ENCODE results near the gene ISCU. TPM values are rescaled to one million over a fixed set of nuclear protein-coding genes. Genes with fewer than 3 reads are reported as not detected.

The ISCU gene
- polyA plus RNA-seq, 2 donors: 38.7 to 87.2 TPM

DNA sequence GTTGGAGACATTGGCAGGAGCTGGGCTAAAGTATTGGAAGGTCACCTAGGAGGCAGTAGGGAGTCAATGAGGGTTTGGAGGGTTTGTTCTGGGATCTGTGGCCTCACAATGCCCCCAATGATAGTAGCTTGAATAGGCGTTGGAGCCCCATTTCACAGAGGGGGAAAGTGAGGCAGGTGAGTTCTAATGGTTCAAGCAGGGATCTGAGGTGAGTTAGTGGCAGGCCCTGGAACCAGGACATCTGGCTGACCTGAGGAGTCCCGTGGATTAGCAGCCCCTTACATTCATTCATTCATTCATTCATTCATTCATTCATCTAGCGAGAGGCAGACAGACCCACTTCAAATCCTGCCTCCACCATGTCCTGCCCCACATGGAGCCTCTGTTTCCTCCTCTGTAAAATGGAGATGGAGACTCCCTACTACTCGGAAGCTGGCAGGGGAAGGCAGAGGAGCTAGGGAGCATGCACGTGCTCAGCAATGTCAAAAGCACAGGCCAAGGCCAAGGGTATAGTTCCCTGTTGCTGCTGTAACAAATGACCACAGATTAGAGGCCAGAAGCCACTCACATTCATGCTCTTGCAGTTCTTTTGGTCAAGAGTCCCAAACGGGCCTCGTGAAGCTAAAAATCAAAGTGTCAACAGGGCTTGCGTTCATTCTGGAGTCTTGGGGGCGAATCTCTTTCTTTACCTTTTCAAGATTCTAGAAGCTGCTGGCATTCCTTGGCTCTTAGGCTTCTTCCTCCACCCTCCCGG lies 37.7 kb downstream of the ISCU start:
- H3K4me1 ChIP-seq (ENCODE audit: control insufficient read depth in 2 of 2, insufficient read depth in 2 of 2, low read length in 1 of 2): peaks cover 0 to 3% of the 10 kb centered on the region in 2 donors
- 78 to 84% methylated on average over 10 of the region's 10 CpGs for WGBS, 2 donors
- no peaks in the 10 kb centered on the region for H3K36me3 ChIP-seq (ENCODE audit: control insufficient read depth in 2 of 2, insufficient read depth in 2 of 2, low read length in 1 of 2)
- no peaks in the 10 kb centered on the region for H3K27me3 ChIP-seq (ENCODE audit: control insufficient read depth in 1 of 2, insufficient read depth in 2 of 2, low read length in 2 of 2)
- no peak overlapping the region for H3K27ac ChIP-seq (ENCODE audit: low read depth in 2 of 2, low read length in 1 of 2)
- H3K4me3 ChIP-seq (ENCODE audit: low read depth in 1 of 2, low read length in 2 of 2): no peak overlapping the region
- no peaks in the 10 kb centered on the region for H3K9me3 ChIP-seq (ENCODE audit: control insufficient read depth in 2 of 2, insufficient read depth in 1 of 2, low read depth in 1 of 2, low read length in 1 of 2)

DNA sequence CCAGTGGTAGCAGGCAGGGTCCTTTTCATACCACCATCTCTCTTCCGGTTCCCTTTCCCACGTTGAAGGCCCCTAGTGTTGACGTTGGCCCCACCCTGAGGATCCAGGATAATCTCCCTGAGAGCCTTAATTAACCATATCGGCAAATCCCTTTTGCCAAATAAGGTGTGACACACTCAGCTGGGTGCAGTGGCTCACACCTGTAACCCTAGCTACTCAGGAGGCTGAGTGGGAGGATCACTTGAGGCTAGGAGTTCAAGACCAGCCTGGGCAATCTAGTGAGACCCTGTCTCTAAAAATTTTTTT lies 38.3 kb downstream of the ISCU start:
- Histone ChIP-seq H3K27ac (ENCODE audit: low read depth in 2 of 2, low read length in 1 of 2) (no peak overlapping the region), H3K36me3 (ENCODE audit: control insufficient read depth in 2 of 2, insufficient read depth in 2 of 2, low read length in 1 of 2) (no peaks in the 10 kb centered on the region), H3K4me3 (ENCODE audit: low read depth in 1 of 2, low read length in 2 of 2) (no peak overlapping the region), H3K9me3 (ENCODE audit: control insufficient read depth in 2 of 2, insufficient read depth in 1 of 2, low read depth in 1 of 2, low read length in 1 of 2) (no peaks in the 10 kb centered on the region), H3K27me3 (ENCODE audit: control insufficient read depth in 1 of 2, insufficient read depth in 2 of 2, low read length in 2 of 2) (no peaks in the 10 kb centered on the region), H3K4me1 (ENCODE audit: control insufficient read depth in 2 of 2, insufficient read depth in 2 of 2, low read length in 1 of 2) (peaks cover 0 to 3% of the 10 kb centered on the region in 2 donors)
- 46 to 50% methylated on average over 4 of the region's 4 CpGs for WGBS, 2 donors

DNA sequence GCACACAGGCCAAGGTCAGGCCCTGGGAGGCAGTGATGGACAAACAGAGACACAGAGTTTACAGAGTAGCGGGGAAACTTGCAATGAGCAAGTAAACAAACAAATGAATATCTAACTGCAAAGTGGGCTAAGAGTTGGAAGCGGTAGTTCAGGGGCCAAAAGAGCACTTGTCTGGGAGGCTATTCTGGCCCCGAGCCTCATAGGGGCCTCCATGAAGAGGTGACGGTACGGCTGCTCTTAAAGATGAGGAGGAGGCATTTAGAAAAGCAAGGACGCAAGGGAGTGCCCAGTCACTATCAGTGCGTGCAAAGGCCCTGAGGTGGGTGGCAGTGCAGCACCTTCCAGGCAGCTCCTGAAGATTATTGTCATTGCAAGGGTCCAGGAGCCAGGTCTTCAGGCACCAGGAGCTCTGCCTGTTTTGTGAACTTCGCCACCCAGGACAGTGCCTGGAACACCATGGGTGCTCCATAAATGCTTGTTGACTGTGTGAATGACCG lies 39.9 kb downstream of the ISCU start:
- H3K4me1 ChIP-seq (ENCODE audit: control insufficient read depth in 2 of 2, insufficient read depth in 2 of 2, low read length in 1 of 2): peaks cover 0 to 3% of the 10 kb centered on the region in 2 donors
- H3K9me3 ChIP-seq (ENCODE audit: control insufficient read depth in 2 of 2, insufficient read depth in 1 of 2, low read depth in 1 of 2, low read length in 1 of 2): no peaks in the 10 kb centered on the region
- no peak overlapping the region for H3K27ac ChIP-seq (ENCODE audit: low read depth in 2 of 2, low read length in 1 of 2)
- H3K4me3 ChIP-seq (ENCODE audit: low read depth in 1 of 2, low read length in 2 of 2): no peak overlapping the region
- no peaks in the 10 kb centered on the region for H3K27me3 ChIP-seq (ENCODE audit: control insufficient read depth in 1 of 2, insufficient read depth in 2 of 2, low read length in 2 of 2)
- H3K36me3 ChIP-seq (ENCODE audit: control insufficient read depth in 2 of 2, insufficient read depth in 2 of 2, low read length in 1 of 2): no peaks in the 10 kb centered on the region
- 94 to 97% methylated on average over 9 of the region's 9 CpGs for WGBS, 2 donors

DNA sequence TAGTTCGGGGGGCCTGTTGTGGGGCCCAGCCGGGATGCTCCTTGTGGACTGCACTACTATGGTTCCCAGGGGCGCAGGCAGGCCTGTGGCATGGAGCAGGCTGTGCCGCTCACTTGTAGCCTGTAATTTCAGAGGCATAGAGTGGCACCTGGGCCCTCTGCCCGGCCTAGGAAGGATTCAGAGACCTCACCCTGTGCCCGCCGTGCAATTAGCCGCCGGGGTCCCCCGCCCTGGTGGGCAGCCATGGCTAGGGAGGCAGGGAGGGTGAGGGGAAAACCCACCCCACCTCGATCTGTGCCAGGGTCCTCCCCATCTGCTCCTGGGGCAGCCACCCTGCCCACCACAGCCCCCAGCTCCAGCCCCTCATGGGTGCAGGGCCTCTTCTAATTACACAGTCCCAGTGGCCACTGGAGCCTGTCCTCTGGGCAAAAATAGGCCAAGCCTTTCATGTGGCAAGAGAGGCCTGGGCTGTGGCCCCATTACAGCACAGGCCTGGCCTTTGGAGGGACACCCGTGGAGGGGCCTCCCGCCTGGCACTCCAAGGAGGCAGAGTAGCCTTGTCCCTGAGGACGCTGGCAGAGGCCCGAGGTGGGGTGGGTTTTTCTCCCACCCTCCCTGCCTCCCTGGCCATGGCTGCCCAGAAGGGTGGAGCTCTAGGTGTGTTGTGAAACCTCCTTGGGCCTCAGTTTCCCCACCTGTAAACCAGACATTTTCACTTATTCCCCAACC lies 40.7 kb downstream of the ISCU start:
- no peaks in the 10 kb centered on the region for H3K9me3 ChIP-seq (ENCODE audit: control insufficient read depth in 2 of 2, insufficient read depth in 1 of 2, low read depth in 1 of 2, low read length in 1 of 2)
- H3K27me3 ChIP-seq (ENCODE audit: control insufficient read depth in 1 of 2, insufficient read depth in 2 of 2, low read length in 2 of 2): no peaks in the 10 kb centered on the region
- no peak overlapping the region for H3K4me3 ChIP-seq (ENCODE audit: low read depth in 1 of 2, low read length in 2 of 2)
- H3K27ac ChIP-seq (ENCODE audit: low read depth in 2 of 2, low read length in 1 of 2): no peak overlapping the region
- peaks cover 0 to 3% of the 10 kb centered on the region in 2 donors for H3K4me1 ChIP-seq (ENCODE audit: control insufficient read depth in 2 of 2, insufficient read depth in 2 of 2, low read length in 1 of 2)
- 90 to 91% methylated on average over 15 of the region's 15 CpGs for WGBS, 2 donors
- no peaks in the 10 kb centered on the region for H3K36me3 ChIP-seq (ENCODE audit: control insufficient read depth in 2 of 2, insufficient read depth in 2 of 2, low read length in 1 of 2)

DNA sequence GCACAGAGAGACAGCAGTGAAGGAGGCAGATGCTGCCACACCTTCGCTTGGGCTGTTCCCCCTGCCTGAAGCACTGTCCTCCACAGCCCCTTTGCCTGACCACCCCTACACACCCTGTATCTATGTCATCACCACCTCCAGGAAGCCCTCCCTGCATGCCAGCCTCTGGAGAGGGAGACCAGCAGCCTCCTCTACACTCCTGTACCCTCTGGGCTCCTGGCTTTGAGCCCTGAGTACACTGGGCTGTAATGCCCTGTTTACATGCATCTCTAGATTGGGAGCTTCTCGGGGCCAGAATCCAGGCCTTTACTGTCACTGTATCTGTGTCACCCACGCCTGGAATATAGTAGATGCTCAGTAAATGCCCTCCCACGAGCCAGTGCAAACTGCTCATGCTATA lies 41.3 kb downstream of the ISCU start:
- WGBS, 2 donors: 78 to 84% methylated on average over 4 of the region's 4 CpGs
- H3K9me3 ChIP-seq (ENCODE audit: control insufficient read depth in 2 of 2, insufficient read depth in 1 of 2, low read depth in 1 of 2, low read length in 1 of 2): no peaks in the 10 kb centered on the region

DNA sequence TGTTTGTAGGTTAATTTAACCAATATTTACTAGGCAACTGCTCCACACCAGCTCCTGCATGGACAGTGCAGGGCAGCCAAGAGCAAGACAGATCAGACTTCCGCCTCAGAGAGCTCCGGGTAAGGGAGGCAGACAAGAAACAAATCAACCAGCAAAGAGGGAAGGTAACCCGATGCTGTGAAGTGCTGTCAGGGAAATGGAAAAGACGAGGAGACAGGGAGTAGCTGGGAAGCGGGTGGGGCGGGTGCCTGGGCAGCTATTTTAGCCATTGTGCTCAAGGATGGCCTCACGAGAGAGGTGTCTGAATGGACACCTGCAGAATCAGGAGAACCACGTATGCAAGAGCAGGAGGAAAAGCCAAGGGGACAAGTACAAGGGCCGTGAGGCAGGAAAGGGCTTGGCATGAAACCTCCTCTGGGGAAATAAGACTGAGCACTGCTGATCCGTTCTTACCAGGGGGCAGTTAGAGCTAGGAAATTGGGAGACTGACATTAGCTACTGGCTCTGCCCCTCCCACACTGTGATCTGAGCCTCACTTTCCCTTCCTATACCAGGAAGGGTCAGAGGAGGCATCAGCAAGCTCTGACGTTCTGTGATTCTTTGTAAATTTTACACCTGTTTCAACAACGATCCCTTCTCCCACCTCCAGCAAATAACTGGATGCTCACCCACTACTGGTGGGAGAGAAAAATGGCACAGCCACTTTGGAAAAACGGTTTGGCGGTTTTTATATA lies 42.0 kb downstream of the ISCU start:
- H3K4me1 ChIP-seq (ENCODE audit: control insufficient read depth in 2 of 2, insufficient read depth in 2 of 2, low read length in 1 of 2): peaks cover 0 to 3% of the 10 kb centered on the region in 2 donors
- no peaks in the 10 kb centered on the region for H3K27me3 ChIP-seq (ENCODE audit: control insufficient read depth in 1 of 2, insufficient read depth in 2 of 2, low read length in 2 of 2)
- no peaks in the 10 kb centered on the region for H3K36me3 ChIP-seq (ENCODE audit: control insufficient read depth in 2 of 2, insufficient read depth in 2 of 2, low read length in 1 of 2)
- 45 to 49% methylated on average over 14 of the region's 14 CpGs for WGBS, 2 donors
- no peak overlapping the region for H3K27ac ChIP-seq (ENCODE audit: low read depth in 2 of 2, low read length in 1 of 2)
- H3K9me3 ChIP-seq (ENCODE audit: control insufficient read depth in 2 of 2, insufficient read depth in 1 of 2, low read depth in 1 of 2, low read length in 1 of 2): no peaks in the 10 kb centered on the region
- H3K4me3 ChIP-seq (ENCODE audit: low read depth in 1 of 2, low read length in 2 of 2): no peak overlapping the region

More for the DNA sequence above, 41.3 kb downstream of the ISCU start:
- peaks cover 0 to 3% of the 10 kb centered on the region in 2 donors for H3K4me1 ChIP-seq (ENCODE audit: control insufficient read depth in 2 of 2, insufficient read depth in 2 of 2, low read length in 1 of 2)
- no peak overlapping the region for H3K27ac ChIP-seq (ENCODE audit: low read depth in 2 of 2, low read length in 1 of 2)
- no peak overlapping the region for H3K4me3 ChIP-seq (ENCODE audit: low read depth in 1 of 2, low read length in 2 of 2)
- no peaks in the 10 kb centered on the region for H3K36me3 ChIP-seq (ENCODE audit: control insufficient read depth in 2 of 2, insufficient read depth in 2 of 2, low read length in 1 of 2)
- no peaks in the 10 kb centered on the region for H3K27me3 ChIP-seq (ENCODE audit: control insufficient read depth in 1 of 2, insufficient read depth in 2 of 2, low read length in 2 of 2)

DNA sequence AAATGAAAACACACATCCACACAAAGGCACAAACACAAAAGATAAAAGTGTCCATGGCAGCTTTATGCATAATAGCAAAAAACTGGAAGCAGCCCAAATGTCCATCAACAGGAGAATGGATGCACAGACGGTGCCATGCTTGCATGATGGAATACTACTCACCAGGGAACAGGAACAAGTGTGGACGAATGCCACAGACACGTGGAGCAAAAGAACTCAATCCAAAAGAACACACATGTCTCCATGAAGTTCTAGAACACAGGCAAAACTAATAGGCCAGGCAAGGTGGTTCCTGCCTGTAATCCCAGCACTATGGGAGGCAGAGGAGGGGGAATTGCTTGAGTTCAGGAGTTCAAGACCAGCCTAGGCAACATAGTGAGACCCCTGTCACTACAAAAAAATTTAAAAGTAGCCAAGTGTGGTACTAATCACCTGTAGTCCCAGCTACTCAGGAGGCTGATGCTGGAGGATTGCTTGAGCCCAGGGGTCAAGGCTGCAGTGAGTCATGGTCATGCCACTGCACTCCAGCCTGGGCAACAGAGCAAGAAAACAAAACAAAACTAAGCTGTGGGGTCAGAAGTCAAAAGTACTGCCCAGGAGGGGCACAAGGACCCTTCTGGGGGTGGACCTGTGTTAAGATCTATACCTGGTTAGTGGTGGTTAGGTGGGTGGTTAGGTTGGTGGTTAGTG lies 42.7 kb downstream of the ISCU start:
- 51 to 53% methylated on average over 3 of the region's 3 CpGs for WGBS, 2 donors
- Histone ChIP-seq H3K9me3 (ENCODE audit: control insufficient read depth in 2 of 2, insufficient read depth in 1 of 2, low read depth in 1 of 2, low read length in 1 of 2) (no peaks in the 10 kb centered on the region), H3K4me3 (ENCODE audit: low read depth in 1 of 2, low read length in 2 of 2) (no peak overlapping the region), H3K27me3 (ENCODE audit: control insufficient read depth in 1 of 2, insufficient read depth in 2 of 2, low read length in 2 of 2) (no peaks in the 10 kb centered on the region), H3K4me1 (ENCODE audit: control insufficient read depth in 2 of 2, insufficient read depth in 2 of 2, low read length in 1 of 2) (peaks cover 0 to 3% of the 10 kb centered on the region in 2 donors), H3K36me3 (ENCODE audit: control insufficient read depth in 2 of 2, insufficient read depth in 2 of 2, low read length in 1 of 2) (no peaks in the 10 kb centered on the region), H3K27ac (ENCODE audit: low read depth in 2 of 2, low read length in 1 of 2) (no peak overlapping the region)

DNA sequence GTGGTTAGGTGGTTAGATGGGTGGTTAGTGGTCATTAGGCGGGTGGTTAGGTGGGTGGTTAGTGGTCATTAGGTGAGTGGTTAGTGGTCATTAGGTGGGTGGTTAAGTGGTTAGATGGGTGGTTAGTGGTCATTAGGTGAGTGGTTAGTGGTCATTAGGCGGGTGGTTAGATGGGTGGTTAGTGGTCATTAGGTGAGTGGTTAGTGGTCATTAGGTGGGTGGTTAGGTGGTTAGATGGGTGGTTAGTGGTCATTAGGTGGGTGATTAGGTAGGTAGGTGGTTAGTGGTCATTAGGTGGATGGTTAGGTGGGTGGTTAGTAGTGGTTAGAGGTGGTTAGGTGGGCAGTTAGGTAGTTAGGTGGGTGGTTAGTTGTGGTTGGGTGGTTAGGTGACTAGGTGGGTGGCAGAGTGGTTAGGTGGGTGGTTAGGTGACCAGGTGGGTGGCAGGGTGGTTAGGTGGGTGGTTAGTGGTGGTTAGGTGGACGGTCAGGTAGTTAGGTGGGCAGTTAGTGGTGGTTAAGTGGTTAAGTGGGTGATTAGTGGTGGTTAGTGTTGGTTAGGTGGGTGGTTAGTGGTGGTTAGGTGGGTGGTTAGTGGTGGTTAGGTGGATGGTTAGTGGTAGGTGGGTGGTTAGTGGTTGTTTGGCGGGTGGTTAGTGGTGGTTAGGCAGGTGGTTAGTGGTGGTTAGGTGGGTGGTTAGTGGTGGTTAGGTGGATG lies 43.5 kb downstream of the ISCU start:
- 94 to 95% methylated on average over 4 of the region's 4 CpGs for WGBS, 2 donors
- H3K27ac ChIP-seq (ENCODE audit: low read depth in 2 of 2, low read length in 1 of 2): no peak overlapping the region
- no peak overlapping the region for H3K4me3 ChIP-seq (ENCODE audit: low read depth in 1 of 2, low read length in 2 of 2)
- H3K4me1 ChIP-seq (ENCODE audit: control insufficient read depth in 2 of 2, insufficient read depth in 2 of 2, low read length in 1 of 2): peaks cover 0 to 3% of the 10 kb centered on the region in 2 donors
- no peaks in the 10 kb centered on the region for H3K27me3 ChIP-seq (ENCODE audit: control insufficient read depth in 1 of 2, insufficient read depth in 2 of 2, low read length in 2 of 2)
- H3K9me3 ChIP-seq (ENCODE audit: control insufficient read depth in 2 of 2, insufficient read depth in 1 of 2, low read depth in 1 of 2, low read length in 1 of 2): no peaks in the 10 kb centered on the region
- H3K36me3 ChIP-seq (ENCODE audit: control insufficient read depth in 2 of 2, insufficient read depth in 2 of 2, low read length in 1 of 2): no peaks in the 10 kb centered on the region

DNA sequence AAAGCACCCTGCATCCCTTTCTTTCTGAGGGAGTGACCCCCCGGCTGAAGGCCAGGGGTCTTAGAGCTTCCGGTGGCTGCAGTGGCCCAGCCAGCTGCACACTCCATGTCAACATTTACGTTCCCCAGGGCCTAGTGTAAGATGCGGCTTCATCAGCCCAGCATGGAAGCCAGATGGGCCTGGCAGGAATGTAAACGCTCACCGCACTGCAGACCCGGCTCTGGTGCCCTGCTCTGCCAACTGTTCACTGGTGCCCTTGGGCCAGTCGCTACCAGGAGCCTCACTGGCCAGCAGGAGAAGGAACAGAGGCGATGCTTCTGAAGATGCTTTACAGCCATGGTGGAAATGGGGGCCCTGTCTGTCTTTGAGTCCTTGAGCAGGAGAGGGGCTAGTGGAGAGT lies 44.1 kb downstream of the ISCU start:
- H3K4me1 ChIP-seq (ENCODE audit: control insufficient read depth in 2 of 2, insufficient read depth in 2 of 2, low read length in 1 of 2): peaks cover 0 to 3% of the 10 kb centered on the region in 2 donors
- no peaks in the 10 kb centered on the region for H3K36me3 ChIP-seq (ENCODE audit: control insufficient read depth in 2 of 2, insufficient read depth in 2 of 2, low read length in 1 of 2)
- WGBS, 2 donors: 80 to 82% methylated on average over 9 of the region's 9 CpGs
- no peak overlapping the region for H3K27ac ChIP-seq (ENCODE audit: low read depth in 2 of 2, low read length in 1 of 2)
- H3K9me3 ChIP-seq (ENCODE audit: control insufficient read depth in 2 of 2, insufficient read depth in 1 of 2, low read depth in 1 of 2, low read length in 1 of 2): no peaks in the 10 kb centered on the region
- H3K4me3 ChIP-seq (ENCODE audit: low read depth in 1 of 2, low read length in 2 of 2): no peak overlapping the region
- no peaks in the 10 kb centered on the region for H3K27me3 ChIP-seq (ENCODE audit: control insufficient read depth in 1 of 2, insufficient read depth in 2 of 2, low read length in 2 of 2)
